HG03045 (cell line): ENCODE data around the gene KLHL12.

ENCODE experiments used
- ATAC-seq: cut with Tn5 transposase; IDR thresholded peaks from one replicate; pipeline ENCODE4 v1.9.1; 2021; ENCODE audit warnings: mild to moderate bottlenecking, moderate library complexity; ENCODE audit not compliant: unreplicated experiment

The KLHL12 gene

DNA sequence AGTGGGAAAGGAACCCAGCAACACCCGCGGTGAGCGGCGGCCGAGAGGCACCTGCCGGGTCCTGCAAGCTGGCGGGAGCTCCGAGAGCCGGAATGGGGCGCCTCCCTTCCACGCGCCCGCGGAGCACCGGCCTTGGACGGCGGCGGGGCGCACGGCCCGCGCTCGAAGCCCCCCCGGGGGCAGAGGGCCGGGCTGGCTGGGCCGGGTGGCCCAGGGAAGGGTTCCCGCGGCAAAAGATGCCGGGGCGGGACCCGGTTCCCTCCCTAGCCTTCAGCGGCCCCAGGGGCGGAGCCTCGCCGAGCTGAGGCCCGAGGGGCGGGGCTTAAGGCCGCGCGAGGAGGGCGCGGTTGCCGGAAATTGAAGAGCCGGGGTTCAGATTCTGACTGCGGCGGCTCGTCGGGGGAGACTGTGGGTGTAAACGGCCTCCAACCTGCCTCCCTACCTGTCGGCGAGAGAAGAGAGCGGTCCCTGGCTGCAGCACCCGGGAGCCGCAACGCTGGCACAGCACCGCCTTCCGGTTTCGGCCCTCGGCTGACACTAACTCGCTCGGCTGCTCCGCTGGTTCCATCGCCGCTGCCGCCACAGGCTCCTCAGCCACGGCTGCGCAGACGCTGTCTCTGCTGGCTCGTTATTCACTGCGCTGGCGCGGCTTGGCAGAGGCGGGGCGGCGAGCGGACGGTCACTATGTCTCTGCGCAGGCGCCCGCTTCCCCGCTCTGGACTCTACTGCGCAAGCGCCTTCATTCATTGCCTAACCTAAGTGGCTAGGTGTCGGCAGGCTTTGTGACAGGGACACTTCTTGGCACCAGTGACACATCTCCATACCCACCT is 38.3 kb downstream of the KLHL12 start, which contains the start of gene RABIF:
TSS of gene RABIF (minus strand) at position 619 of the 830 bp plus-strand sequence. CDS start at position 568, 51 bp downstream.
- ATAC-seq = peak; percentile 86

DNA sequence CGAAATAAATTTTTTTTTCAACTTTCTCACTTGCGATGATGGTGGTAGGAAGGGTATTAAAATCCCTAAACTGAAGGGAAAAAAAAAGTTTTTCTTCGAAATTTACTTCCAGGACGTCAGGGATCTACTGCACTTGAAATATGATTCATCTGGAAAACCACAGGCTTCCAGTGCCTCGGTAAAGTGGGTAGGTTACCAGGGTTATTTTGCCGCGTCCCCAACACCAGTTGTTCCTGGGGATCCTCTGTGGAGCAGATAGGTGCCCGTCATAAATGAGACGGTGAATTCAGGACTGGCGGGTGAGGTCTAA is 38.9 kb downstream of the KLHL12 start:
- ATAC-seq = no peak

DNA sequence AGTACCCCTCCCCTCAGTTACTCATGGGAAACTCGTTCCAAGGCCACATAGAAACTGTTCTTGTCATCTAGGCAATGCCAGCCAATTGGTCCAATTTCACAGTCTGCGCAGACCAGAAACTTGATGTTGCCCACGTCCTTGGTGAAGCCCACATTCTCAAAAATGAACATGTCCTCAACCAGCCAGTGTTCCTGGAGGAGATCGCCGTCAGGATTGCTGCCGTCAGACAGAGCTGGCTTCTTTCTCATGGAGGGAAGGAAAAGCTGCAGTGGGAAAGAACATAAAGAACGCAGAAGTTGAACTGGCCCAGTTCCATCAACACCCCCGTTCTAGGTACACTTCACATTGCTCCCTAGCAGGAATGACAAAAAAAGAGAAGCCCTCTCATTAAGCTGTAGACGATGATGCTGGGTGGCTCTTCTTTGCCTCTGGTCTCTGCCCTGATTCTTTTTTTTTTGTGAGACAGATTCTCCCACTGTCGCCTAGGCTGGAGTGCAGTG is 46.0 kb downstream of the KLHL12 start:
- no peak for ATAC-seq

DNA sequence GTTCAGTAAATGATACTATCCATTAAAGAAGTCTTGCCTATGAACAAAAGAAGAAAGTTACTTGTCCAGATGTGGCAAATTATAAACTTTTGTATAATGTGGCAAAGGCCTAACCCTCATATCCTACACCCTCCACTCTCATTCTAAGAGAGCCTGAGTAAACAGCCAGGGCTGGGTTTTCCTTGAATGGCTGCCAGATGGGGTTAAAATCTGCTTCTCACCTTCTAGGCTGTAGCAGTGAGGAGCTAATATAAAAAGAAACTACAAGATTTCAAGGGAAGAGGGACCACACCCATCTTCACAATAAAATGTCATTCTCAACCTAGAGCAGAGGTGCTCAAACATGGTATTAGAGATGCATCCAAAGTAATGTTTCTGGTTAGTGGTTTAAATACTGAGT is 47.0 kb downstream of the KLHL12 start:
- ATAC-seq = no peak

DNA sequence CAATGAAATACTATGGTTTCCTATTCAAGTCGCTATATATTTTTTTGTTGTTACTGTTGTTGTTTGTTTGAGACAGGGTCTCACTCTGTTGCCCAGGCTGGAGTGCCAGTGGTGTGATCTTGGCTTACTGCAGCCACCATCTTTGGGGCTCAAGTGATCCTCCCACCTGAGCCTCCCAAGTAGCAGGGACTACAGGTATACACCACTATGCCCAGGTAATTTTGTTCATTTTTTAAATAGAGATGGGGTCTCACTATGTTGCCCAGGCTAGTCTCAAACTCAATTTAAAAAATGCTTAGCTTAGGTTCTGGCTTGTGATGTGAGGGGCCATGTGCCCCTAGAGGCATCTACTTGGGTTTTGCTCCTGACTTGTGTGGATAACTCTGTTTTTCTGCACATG is 47.9 kb downstream of the KLHL12 start:
- no peak for ATAC-seq

DNA sequence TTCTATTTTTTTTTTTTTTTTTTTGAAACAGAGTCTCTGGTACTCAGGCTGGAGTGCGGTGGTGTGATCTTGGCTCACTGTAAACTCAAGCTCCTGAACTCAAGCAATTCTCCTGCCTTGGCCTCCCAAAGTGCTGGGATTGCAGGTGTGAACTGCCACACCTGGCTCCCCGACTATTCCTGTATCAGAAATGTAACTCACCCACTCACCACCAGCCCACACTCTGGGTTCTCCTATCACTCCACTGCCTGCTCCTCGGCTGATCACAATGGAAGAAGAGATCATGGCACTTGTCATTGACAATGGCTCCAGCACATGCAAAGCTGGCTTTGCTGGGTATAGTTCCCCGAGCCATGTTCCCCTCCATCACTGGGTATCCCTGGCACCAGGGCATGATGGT is 54.0 kb downstream of the KLHL12 start:
- ATAC-seq = no peak

DNA sequence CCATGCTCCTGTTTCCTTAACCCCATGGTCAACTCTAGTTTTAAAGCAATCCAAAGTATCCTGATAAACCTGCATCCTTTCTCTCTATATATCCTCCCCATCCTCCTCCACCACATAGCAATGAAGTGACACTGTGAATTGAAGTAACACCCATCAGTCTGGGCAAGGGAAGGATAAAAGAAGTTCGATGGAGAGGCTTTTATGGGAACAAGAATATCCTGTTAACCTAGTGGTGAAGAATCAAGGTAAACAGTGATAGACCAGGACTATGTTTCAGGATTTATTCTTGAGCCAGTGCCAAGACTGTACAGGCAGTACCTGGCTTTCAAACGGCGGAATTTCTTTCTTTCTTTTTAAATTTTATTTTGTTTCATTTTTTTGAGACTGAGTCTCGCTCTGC is 55.7 kb downstream of the KLHL12 start:
- ATAC-seq = no peak

DNA sequence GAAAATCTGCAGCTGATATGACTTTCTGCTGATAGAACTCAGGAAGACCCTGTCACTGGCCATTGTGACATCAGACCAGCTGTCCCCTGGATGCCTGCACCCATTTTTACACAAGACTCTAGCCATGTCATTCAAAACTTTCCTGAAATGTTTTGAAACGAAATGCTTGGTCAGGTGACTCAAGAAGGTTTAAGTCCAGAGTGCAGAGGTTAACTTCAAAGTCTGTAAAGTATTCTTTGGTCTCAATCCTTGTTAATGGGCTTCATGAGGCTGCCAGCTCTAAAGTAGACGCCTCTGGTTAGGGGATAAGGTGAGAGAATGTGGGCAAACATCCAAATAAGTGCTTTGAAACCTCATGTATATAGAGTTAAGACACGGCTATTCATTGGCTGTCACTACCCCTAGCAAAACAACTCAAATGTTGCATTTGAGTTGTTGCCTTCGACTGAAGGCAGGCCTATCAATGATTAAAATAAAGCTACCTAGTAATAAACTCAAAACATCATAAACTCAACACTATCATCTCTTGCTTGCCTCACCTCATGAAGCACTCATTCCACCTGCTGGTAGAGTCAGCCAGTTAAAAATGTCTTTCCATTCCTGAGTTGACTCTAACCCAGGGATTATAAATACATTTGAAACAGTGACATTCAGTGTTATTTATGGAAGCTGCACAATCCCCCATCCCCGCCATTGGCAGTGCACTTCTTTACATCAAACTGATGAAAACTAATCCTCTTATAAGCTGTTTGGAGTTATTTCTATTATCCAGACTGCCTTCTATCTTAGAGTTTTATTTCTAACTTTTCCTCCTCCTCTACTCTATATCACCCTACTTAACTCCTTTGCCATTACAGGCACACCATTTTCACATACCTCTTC is 64.1 kb downstream of the KLHL12 start:
- ATAC-seq = no peak

DNA sequence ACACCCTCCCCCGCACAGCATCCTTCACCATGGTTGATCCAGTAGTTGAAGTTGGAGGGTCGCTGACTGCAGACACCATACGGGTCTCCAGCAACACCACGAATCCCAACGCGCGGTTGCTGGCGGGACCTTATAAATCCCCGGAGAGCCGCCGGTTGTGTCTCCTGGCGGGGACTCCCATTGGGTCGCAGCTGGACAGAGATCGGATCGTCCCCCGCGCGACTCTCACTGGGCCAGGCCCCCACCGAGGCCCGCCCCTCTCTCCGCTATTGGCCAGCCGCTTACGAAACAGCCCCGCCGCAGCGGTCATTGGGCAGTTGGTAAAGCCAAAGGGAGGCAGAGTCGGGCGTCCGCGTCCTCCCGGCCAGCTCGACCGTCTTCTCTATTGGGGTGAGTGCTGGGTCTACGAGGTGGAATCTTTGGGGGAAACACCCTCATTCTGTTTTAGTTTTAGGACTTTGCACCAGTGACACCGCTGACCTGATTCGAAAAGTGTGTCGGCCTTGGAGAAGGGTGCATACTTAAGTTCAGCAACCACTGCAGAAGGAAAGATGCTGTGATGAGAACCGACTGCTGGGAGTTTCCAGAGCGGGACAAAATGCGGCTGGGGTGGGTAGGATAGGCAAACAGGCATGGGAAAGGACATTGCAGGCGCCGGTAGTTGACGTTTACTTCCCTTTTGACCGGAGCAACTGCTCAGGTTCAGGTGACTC is 65.5 kb downstream of the KLHL12 start:
- ATAC-seq = peak; percentile 85

DNA sequence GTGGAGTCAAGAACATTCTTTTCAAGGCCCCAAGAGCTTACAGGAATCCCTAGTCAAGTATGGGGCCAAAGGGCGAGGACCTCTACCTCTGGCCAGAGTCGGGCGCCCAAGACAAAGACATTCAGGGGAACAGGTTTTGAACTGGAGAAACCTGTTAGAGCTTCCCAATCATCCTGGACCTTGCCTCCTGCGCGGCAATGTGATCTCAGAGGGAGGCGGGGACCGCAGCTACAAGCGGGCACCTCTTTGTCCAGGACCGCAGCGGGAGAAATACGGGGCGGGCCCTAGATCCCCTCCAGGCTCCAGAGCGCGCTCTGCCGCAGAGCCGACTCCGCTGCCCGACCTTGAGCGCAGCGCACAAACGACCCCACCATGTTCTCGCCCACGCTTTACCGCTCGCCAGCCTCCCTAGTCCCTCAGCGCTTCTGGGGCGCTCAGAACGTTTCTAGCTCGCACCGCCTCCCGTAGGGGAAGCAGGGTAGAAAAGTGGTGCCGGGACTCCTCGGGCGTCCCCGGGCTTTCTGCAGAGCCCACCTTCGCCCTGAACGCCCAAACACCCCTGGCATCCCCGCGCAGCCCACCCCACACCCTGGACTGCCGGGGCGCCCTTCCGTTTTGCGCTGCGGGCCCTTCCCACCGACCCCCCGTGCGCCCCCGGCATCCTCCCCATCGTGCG is 66.2 kb downstream of the KLHL12 start:
- peak; percentile 26 for ATAC-seq

DNA sequence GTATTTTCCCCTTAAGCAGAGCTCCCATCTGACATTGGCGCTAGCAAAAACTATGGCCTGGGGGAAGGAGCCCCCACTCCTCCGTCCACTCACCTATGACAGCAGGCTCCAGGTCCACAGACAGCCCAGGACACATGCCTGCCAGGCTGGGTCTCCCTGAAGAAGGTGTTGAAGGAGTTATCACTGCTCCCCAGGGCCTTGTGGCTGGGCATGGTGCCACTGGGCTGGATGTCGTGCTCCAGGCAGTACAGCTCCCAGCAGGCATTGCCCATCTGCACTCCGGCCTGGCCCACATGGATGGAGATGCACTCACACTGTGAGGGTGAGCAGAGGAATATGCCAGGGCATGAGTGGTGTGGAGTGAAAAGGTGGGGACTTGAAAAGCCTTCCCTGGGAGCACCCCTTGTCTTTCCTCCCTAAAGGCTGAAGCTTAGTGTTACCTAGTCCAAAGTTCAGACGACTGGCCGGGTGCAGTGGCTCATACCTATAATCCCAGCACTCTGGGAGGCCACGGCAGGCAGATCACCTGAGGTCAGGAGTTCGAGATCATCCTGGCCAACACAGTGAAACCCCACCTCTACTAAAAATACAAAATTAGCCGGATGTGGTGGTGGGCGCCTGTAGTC is 68.1 kb downstream of the KLHL12 start:
- ATAC-seq = no peak

DNA sequence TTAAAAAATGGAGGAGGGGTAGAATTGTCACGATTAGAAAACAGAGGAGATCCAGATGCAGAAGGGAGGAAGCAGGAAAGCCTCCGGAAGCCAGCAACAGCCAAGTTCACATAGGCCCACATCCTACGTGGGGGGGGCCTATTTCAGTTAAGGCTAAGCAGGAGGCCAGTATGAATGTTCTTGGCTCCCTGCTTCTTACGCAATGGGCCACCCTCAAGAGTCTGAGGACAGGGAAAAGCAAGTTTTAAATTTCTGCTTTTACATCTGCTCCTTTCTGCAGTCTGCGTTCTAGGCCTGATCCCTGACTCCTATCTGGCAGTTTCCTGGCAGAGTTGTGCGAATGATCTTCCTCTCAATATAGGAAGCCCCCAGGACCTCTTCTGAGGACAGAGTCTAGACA is 68.7 kb downstream of the KLHL12 start:
- no peak for ATAC-seq

DNA sequence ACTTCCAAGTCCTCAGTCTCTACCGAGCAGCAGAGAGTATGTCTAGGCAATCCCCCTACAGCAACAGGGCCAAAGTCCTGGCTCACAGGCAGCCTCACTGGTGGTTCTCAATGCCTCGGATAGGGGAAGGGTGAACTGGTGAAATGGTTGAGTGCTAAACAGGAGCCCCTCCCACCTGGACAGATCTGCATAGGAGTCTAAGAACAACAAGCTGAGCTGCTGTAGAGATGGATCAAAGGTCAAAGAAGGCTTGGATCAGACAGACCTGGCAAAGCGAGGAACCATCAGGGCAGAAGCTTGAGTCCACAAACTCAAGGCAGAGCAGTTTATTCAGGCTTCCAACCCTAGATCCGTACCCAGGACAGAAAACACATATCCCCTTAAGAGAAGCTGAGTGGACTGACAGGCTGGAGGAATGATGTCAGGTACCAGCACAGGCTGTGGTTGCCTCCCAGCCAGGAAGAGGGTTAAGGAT is 69.9 kb downstream of the KLHL12 start:
- ATAC-seq = no peak

DNA sequence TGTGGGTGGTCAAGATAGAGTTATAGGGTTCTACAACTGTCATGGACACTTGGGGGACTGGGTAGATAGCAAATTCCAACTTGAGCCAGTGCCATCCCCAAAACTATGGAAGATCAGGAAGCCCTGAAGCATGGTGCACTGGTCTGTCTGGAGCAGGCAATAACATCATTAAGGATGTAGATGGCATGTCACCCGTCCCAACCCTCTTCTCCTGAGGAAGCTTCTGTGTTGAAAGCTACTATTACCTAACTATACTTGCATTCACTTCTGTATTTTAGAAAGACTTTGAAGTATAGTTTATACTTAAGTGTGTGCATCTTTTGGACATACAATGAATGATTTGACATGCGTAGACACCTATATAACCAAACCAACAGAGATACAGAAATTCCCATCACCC is 71.0 kb downstream of the KLHL12 start:
- ATAC-seq = no peak

DNA sequence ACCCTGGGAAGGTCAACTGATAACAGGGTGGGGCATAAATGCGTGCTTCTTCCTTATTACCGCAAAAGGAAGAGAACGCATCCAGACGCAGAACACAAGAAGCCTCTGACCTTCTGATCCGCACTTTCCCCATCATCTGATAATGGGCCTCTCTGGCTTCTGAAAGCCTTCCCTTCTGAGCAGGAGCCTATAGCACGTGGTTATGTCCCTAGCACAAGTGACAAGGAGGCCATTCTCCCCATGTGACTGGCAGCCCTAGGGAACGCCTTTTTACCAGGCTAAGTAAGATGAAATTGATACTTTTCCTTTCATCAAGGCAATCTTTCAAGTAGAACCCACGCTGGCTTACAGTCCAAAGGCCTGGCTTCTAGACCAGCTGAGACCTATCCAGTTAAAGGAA is 72.2 kb downstream of the KLHL12 start:
- ATAC-seq = no peak

DNA sequence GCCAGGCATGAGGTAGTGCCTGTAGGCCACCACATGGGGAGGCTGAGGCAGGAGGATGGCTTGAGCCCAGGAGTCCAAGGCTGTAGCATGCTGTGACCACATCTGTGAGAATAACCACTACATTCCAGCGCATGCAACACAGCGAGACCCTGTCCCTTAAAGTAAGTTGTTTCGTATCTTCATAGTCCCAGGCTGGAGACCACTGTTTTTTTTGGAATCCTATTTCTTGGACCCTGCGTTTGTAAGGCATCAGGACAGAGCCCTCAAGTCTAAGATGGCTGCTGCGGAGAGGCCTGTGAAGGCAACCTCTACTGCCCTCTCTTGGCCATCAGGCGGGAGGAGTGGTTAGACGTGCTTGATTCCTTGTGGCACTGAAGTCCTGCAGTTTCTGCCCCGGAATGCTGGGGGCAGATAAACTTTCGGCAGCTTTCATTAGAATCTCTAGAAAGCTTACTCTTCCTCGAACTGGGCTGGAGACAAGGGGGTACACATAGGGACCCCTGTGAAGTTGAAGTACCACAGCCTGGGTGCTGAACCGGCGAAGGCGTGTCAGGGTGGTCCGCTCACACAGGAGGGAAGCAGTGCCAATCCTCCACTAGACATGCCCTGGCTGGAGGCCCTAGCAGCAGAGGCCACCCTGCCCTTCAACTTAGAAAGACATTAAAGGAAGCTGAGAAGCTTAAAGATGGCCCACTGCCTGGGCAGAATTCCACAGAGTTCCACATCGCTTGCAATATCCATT is 74.7 kb downstream of the KLHL12 start:
- no peak for ATAC-seq

DNA sequence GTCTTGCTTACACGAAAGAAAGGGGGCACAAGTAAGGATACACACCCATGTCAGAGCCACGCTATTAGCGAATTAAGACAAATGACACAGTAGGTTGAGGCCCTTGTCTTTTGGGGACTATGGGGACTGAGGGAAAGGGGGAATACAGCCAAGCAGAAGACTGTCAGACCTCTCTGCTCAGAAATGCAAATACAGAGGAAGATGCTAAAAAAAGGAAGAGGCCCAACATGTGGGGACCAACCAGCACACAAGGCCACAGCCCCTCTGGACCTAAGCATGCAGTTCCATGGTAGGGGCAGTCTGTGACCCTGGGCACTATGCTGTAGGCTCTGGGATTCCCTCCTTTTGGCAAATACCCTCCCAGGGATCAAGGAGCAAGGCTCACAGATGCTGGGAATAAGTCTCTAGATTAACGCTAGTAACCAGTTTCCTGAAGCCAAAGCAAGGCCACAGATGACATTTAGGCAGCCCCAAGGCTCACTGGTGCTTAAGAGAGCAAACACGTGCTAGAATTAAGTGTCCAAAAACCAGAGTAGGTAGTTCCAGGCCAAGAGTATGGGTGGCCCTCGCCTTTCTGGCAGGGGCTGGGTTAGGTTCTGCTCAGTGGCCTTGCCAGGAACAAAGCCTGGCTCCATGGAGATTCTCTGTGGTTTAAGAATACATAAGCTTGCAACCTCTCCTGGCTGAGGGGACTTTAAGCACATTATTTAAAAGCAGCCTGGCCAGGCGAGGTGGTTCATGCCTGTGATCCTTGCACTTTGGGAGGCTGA is 76.3 kb downstream of the KLHL12 start:
- ATAC-seq = no peak

DNA sequence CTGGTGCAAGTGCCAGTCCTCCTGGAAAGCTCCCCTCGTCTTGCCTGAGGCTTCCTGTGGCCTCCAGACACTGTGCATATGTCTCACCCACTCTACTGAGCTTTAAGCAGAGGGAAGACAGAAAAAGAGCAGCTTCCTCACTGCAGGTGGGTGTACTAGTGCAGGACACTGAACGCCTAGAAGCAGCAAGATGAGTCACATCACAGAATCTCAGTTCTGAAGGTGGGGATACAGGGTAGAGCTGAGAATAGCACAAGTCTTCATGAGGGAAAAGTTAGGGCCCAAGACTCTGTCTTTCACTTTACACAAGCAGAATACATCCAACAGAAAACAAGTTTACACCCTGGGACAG is 78.9 kb downstream of the KLHL12 start:
- ATAC-seq = peak; percentile 87

DNA sequence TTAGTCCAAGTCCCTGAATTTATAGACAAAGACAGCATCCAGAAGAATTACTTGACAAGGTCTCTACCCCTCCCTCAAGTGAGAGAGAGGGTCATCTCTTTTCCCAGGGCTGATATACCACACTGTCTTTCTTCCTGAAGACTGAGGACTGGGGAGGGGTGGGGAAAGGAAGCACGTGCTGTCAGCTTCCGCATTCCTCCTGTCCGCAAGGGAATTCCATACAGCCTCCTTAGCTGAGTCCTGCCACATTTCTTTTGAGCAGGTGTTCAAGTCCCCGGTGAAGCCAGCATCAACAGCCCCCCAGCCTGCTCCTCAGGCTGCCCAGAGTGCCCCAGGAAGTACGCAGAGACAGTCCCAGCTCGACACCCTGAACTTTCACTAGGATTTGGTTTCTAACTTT is 82.1 kb downstream of the KLHL12 start:
- ATAC-seq = no peak
